ENCODE results near the gene RING1. TPM values are rescaled to one million over a fixed set of nuclear protein-coding genes. Genes with fewer than 3 reads are reported as not detected.

RING1 gene
- total and polyA plus RNA-seq, 2 experiments from 2014 or later = 12.7 to 35.8 TPM

- Histone ChIP-seq H3K79me2 (ENCODE audit: insufficient read depth) (peaks cover 14% of the 10 kb centered on the region), H2AFZ (no peak overlapping the region), H3K4me1 (ENCODE audit: insufficient read depth) (peaks cover 45% of the 10 kb centered on the region), H3F3A (ENCODE audit: insufficient read depth) (peaks cover 36% of the 10 kb centered on the region), H3K36me3 (ENCODE audit: low read depth) (no peaks in the 10 kb centered on the region), H3K9me2 (ENCODE audit: insufficient read depth) (no peaks in the 10 kb centered on the region), H3K27me3 (replicated peaks; ENCODE audit: insufficient read depth) (no peaks in the 10 kb centered on the region), H3K4me3 (no peak overlapping the region), H3K9me3 (ENCODE audit: low read depth) (no peaks in the 10 kb centered on the region), H3K4me2 (ENCODE audit: unreplicated experiment) (no peak overlapping the region), H3K27ac (peak overlapping the region; percentile 98), H4K20me1 (ENCODE audit: insufficient read depth) (no peaks in the 10 kb centered on the region), H3K9ac (no peak overlapping the region)
- 55 to 64% methylated on average over 6 of the region's 6 CpGs for WGBS, 2 experiments (ENCODE audit: low coverage in 1 of 2, low lambda C conversion rate in 2 of 2, missing lambda C conversion rate in 2 of 2)
- in situ Hi-C loops (cut with MboI) = no loop called here
- TF ChIP-seq EZH2 (IDR thresholded peaks at IDR 0.05; ENCODE audit: insufficient read depth, poor library complexity, severe bottlenecking) (no peak), EZH2phosphoT487 (IDR thresholded peaks at IDR 0.05; ENCODE audit: insufficient read depth, low read depth) (no peak)
- DNase-seq = peak; percentile 58
These were observed 43.2 kb downstream of the RING1 start for GRCh38 chr6:33251395-33252012.

DNA sequence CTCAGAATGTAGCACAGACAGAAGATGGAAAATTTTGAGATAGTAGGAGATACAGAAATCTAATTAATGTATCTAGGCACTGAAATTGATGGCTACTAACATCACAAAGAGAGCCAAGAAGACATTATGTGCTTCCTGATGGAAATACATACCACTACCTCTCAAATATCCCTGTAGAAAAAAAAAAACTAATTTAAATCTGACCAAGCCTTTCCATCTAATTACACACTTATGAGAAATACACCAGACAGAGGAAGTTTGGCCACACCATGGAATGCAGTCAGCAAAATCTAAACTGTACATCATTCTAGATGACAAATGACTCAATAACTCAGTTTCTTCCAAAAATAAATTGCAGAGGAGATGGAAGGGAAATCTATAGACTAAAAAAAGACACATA, 44.5 kb downstream of the RING1 start:
- H3K27ac ChIP-seq = peak overlapping the region; percentile 64
- H3K4me3 ChIP-seq = no peak overlapping the region
- H3K4me1 ChIP-seq (ENCODE audit: insufficient read depth) = peaks cover 45% of the 10 kb centered on the region
- H4K20me1 ChIP-seq (ENCODE audit: insufficient read depth) = no peaks in the 10 kb centered on the region
- H3F3A ChIP-seq (ENCODE audit: insufficient read depth) = peaks cover 36% of the 10 kb centered on the region
- in situ Hi-C loops (cut with MboI) = no loop called here
- DNase-seq = peak; percentile 73
- no peak overlapping the region for H2AFZ ChIP-seq
- H3K36me3 ChIP-seq (ENCODE audit: low read depth) = no peaks in the 10 kb centered on the region
- peaks cover 14% of the 10 kb centered on the region for H3K79me2 ChIP-seq (ENCODE audit: insufficient read depth)
- no peaks in the 10 kb centered on the region for H3K9me3 ChIP-seq (ENCODE audit: low read depth)
- H3K9me2 ChIP-seq (ENCODE audit: insufficient read depth) = no peaks in the 10 kb centered on the region
- H3K9ac ChIP-seq = no peak overlapping the region
- H3K27me3 ChIP-seq (replicated peaks; ENCODE audit: insufficient read depth) = no peaks in the 10 kb centered on the region
- TF ChIP-seq EZH2 (IDR thresholded peaks at IDR 0.05; ENCODE audit: insufficient read depth, poor library complexity, severe bottlenecking) (no peak), EZH2phosphoT487 (IDR thresholded peaks at IDR 0.05; ENCODE audit: insufficient read depth, low read depth) (no peak)
- peak overlapping the region; percentile 31 for H3K4me2 ChIP-seq (ENCODE audit: unreplicated experiment)

DNA sequence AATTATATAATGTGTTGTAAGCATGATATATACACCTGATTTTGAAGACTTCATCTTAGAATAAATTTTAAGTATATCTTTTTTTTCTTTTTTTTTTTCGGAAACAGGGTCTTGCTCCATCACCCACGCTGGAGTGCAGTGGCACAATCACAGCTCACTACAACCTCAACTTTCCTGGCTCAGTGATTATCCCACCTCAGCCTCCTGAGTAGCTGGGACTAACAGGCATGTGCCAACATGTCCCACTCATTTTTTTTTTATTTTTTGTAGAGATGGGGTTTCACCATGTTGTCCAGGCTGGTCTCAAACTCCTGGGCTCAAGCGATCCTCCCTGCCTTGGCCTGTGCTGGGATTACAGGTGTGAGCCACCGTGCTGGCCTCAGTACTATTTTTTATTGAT, 46.3 kb downstream of the RING1 start:
- 93 to 100% methylated on average over 4 of the region's 4 CpGs for WGBS, 2 experiments (ENCODE audit: low coverage in 1 of 2, low lambda C conversion rate in 2 of 2, missing lambda C conversion rate in 2 of 2)
- H3K36me3 ChIP-seq (ENCODE audit: low read depth) = peaks cover 7% of the 10 kb centered on the region; the same call in 1 of the 2 replicates
- peaks cover 37% of the 10 kb centered on the region for H3K4me1 ChIP-seq (ENCODE audit: insufficient read depth)
- H3K9me3 ChIP-seq (ENCODE audit: low read depth) = no peaks in the 10 kb centered on the region
- no peak overlapping the region for H3K27ac ChIP-seq
- H4K20me1 ChIP-seq (ENCODE audit: insufficient read depth) = no peaks in the 10 kb centered on the region
- H2AFZ ChIP-seq = no peak overlapping the region
- no peak overlapping the region for H3K9ac ChIP-seq
- in situ Hi-C loops (cut with MboI) = no loop called here
- no peak overlapping the region for H3K4me3 ChIP-seq
- H3K9me2 ChIP-seq (ENCODE audit: insufficient read depth) = no peaks in the 10 kb centered on the region
- H3K79me2 ChIP-seq (ENCODE audit: insufficient read depth) = peaks cover 14% of the 10 kb centered on the region
- TF ChIP-seq EZH2phosphoT487 (IDR thresholded peaks at IDR 0.05; ENCODE audit: insufficient read depth, low read depth) (no peak), EZH2 (IDR thresholded peaks at IDR 0.05; ENCODE audit: insufficient read depth, poor library complexity, severe bottlenecking) (no peak)
- H3K4me2 ChIP-seq (ENCODE audit: unreplicated experiment) = no peak overlapping the region
- H3K27me3 ChIP-seq (replicated peaks; ENCODE audit: insufficient read depth) = no peaks in the 10 kb centered on the region
- peaks cover 41% of the 10 kb centered on the region for H3F3A ChIP-seq (ENCODE audit: insufficient read depth)
- no peak for DNase-seq

DNA sequence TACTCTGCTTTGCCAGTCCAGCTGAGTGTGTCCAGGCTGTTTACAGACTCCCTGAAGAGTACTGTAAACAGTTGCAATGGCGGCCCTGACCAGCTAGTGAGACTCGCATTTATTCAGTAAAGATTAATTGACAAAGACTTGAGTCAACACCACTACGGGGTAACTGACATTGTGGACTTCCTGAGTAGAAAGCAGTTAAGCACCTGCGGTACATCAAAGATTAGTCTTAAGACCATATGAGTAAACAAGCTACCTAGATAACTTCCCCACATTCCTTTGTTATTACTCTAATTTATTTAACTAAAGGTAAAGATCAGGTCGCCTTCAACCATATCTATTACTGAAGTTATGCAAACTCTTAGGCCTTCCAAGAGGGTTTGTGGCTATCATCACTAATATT, 50.7 kb downstream of the RING1 start:
- H3K27me3 ChIP-seq (replicated peaks; ENCODE audit: insufficient read depth) = no peaks in the 10 kb centered on the region
- in situ Hi-C loops (cut with MboI) = no loop called here

More for the DNA sequence above, 50.7 kb downstream of the RING1 start:
- H3K9ac ChIP-seq = no peak overlapping the region
- H3K36me3 ChIP-seq (ENCODE audit: low read depth) = peaks cover 16% of the 10 kb centered on the region; the same call in 1 of the 2 replicates
- H3K9me3 ChIP-seq (ENCODE audit: low read depth) = no peaks in the 10 kb centered on the region
- DNase-seq = no peak
- no peaks in the 10 kb centered on the region for H4K20me1 ChIP-seq (ENCODE audit: insufficient read depth)
- peaks cover 17% of the 10 kb centered on the region for H3K4me1 ChIP-seq (ENCODE audit: insufficient read depth)
- H3K4me3 ChIP-seq = no peak overlapping the region
- H3K79me2 ChIP-seq (ENCODE audit: insufficient read depth) = no peaks in the 10 kb centered on the region
- peaks cover 28% of the 10 kb centered on the region; the same call in 1 of the 2 replicates for H3F3A ChIP-seq (ENCODE audit: insufficient read depth)
- no peak overlapping the region for H3K27ac ChIP-seq
- H2AFZ ChIP-seq = no peak overlapping the region
- 95 to 97% methylated on average over 5 of the region's 5 CpGs for WGBS, 2 experiments (ENCODE audit: low coverage in 1 of 2, low lambda C conversion rate in 2 of 2, missing lambda C conversion rate in 2 of 2)
- no peaks in the 10 kb centered on the region for H3K9me2 ChIP-seq (ENCODE audit: insufficient read depth)
- no peak overlapping the region for H3K4me2 ChIP-seq (ENCODE audit: unreplicated experiment)
- TF ChIP-seq EZH2 (IDR thresholded peaks at IDR 0.05; ENCODE audit: insufficient read depth, poor library complexity, severe bottlenecking) = no peak
- TF ChIP-seq EZH2phosphoT487 (IDR thresholded peaks at IDR 0.05; ENCODE audit: insufficient read depth, low read depth) = no peak

MicroRNAs encoded within 50 kb of the gene (microRNA counts, 767-probe panel; counts per million panel counts)
- microRNA hsa-miR-219-1-3p = 447 counts per million, percentile 86 among the panel's probes with 10 or more counts
- microRNA hsa-miR-219-5p = 447 counts per million, percentile 86 among the panel's probes with 10 or more counts

Small RNA genes lying within 50 kb of the gene (microRNA-seq; reads per million reads assigned to microRNA genes)
- 3.1 reads per million for gene MIR219A1 (ENCODE audit: borderline number of aligned reads)

Small RNA genes lying within 50 kb of the gene (small RNA-seq; reads per million reads assigned to genes)
- gene MIR219A1 (ENCODE audit: low read depth, low replicate concordance) (not detected), gene RNY4P10 (ENCODE audit: low read depth, low replicate concordance) (0.43 reads per million)

Other genes starting within 250 kb of the RING1 start
- gene BRD2, start 239.9 kb upstream of the RING1 start, total RNA-seq (2014; rRNA removed; shearing (Covaris generic)) = 85.4 and 95.7 TPM in 2 replicates
- 99.9 and 105 TPM in 2 replicates for gene BRD2, start 239.9 kb upstream of the RING1 start, polyA plus RNA-seq (2016; fragmentation: Nextera tagmentation; extraction: Ambion mirVana)
- gene HLA-DOA, start 198.9 kb upstream of the RING1 start, total RNA-seq (2014; rRNA removed; shearing (Covaris generic)) = not detected in 2 replicates
- gene HLA-DOA, start 198.9 kb upstream of the RING1 start, polyA plus RNA-seq (2016; fragmentation: Nextera tagmentation; extraction: Ambion mirVana) = 0.18 TPM in 1 of 2 replicates, not detected in the other
- gene HLA-DPA1, start 134.9 kb upstream of the RING1 start, total RNA-seq (2014; rRNA removed; shearing (Covaris generic)) = 0.89 and 2.5 TPM in 2 replicates
- gene HLA-DPA1, start 134.9 kb upstream of the RING1 start, polyA plus RNA-seq (2016; fragmentation: Nextera tagmentation; extraction: Ambion mirVana) = 4.2 and 4.9 TPM in 2 replicates
- gene HLA-DPB1, start 132.5 kb upstream of the RING1 start, total RNA-seq (2014; rRNA removed; shearing (Covaris generic)) = 12.5 and 14.9 TPM in 2 replicates
- 17.8 and 18.9 TPM in 2 replicates for gene HLA-DPB1, start 132.5 kb upstream of the RING1 start, polyA plus RNA-seq (2016; fragmentation: Nextera tagmentation; extraction: Ambion mirVana)
- 0.25 and 0.32 TPM in 2 replicates for gene COL11A2, start 16.0 kb upstream of the RING1 start, total RNA-seq (2014; rRNA removed; shearing (Covaris generic))
- 0.05 and 0.31 TPM in 2 replicates for gene COL11A2, start 16.0 kb upstream of the RING1 start, polyA plus RNA-seq (2016; fragmentation: Nextera tagmentation; extraction: Ambion mirVana)
- gene RXRB, start 7.8 kb upstream of the RING1 start, total RNA-seq (2014; rRNA removed; shearing (Covaris generic)) = 27.7 and 28.8 TPM in 2 replicates
- gene RXRB, start 7.8 kb upstream of the RING1 start, polyA plus RNA-seq (2016; fragmentation: Nextera tagmentation; extraction: Ambion mirVana) = 28.1 and 28.9 TPM in 2 replicates
- 126 and 147 TPM in 2 replicates for gene SLC39A7, start 7.6 kb upstream of the RING1 start, total RNA-seq (2014; rRNA removed; shearing (Covaris generic))
- gene SLC39A7, start 7.6 kb upstream of the RING1 start, polyA plus RNA-seq (2016; fragmentation: Nextera tagmentation; extraction: Ambion mirVana) = 24.7 and 26.9 TPM in 2 replicates
- gene HSD17B8, start 3.8 kb upstream of the RING1 start, total RNA-seq (2014; rRNA removed; shearing (Covaris generic)) = 1.8 and 3.7 TPM in 2 replicates
- 5.3 and 5.6 TPM in 2 replicates for gene HSD17B8, start 3.8 kb upstream of the RING1 start, polyA plus RNA-seq (2016; fragmentation: Nextera tagmentation; extraction: Ambion mirVana)
- 32.3 and 38.8 TPM in 2 replicates for gene VPS52, start 63.4 kb downstream of the RING1 start, total RNA-seq (2014; rRNA removed; shearing (Covaris generic))
- 33.9 and 35.3 TPM in 2 replicates for gene VPS52, start 63.4 kb downstream of the RING1 start, polyA plus RNA-seq (2016; fragmentation: Nextera tagmentation; extraction: Ambion mirVana)
- gene RPS18, start 63.6 kb downstream of the RING1 start, total RNA-seq (2014; rRNA removed; shearing (Covaris generic)) = 2,521 and 3,021 TPM in 2 replicates
- 1,848 and 1,924 TPM in 2 replicates for gene RPS18, start 63.6 kb downstream of the RING1 start, polyA plus RNA-seq (2016; fragmentation: Nextera tagmentation; extraction: Ambion mirVana)
- 2.6 and 2.7 TPM in 2 replicates for gene B3GALT4, start 68.6 kb downstream of the RING1 start, total RNA-seq (2014; rRNA removed; shearing (Covaris generic))
- 2.4 and 2.7 TPM in 2 replicates for gene B3GALT4, start 68.6 kb downstream of the RING1 start, polyA plus RNA-seq (2016; fragmentation: Nextera tagmentation; extraction: Ambion mirVana)
- 64.4 and 81.9 TPM in 2 replicates for gene WDR46, start 80.7 kb downstream of the RING1 start, total RNA-seq (2014; rRNA removed; shearing (Covaris generic))
- gene WDR46, start 80.7 kb downstream of the RING1 start, polyA plus RNA-seq (2016; fragmentation: Nextera tagmentation; extraction: Ambion mirVana) = 79.4 and 90.9 TPM in 2 replicates
- 31.9 and 38.7 TPM in 2 replicates for gene PFDN6, start 81.1 kb downstream of the RING1 start, total RNA-seq (2014; rRNA removed; shearing (Covaris generic))
- gene PFDN6, start 81.1 kb downstream of the RING1 start, polyA plus RNA-seq (2016; fragmentation: Nextera tagmentation; extraction: Ambion mirVana) = 7.9 and 9.1 TPM in 2 replicates
- 18.5 and 21.1 TPM in 2 replicates for gene RGL2, start 90.4 kb downstream of the RING1 start, total RNA-seq (2014; rRNA removed; shearing (Covaris generic))
- 22.4 and 23.3 TPM in 2 replicates for gene RGL2, start 90.4 kb downstream of the RING1 start, polyA plus RNA-seq (2016; fragmentation: Nextera tagmentation; extraction: Ambion mirVana)
- 62.3 and 68.7 TPM in 2 replicates for gene TAPBP, start 105.6 kb downstream of the RING1 start, total RNA-seq (2014; rRNA removed; shearing (Covaris generic))
- 75.8 and 78.4 TPM in 2 replicates for gene TAPBP, start 105.6 kb downstream of the RING1 start, polyA plus RNA-seq (2016; fragmentation: Nextera tagmentation; extraction: Ambion mirVana)
- 15.3 and 18.3 TPM in 2 replicates for gene ZBTB22, start 109.2 kb downstream of the RING1 start, total RNA-seq (2014; rRNA removed; shearing (Covaris generic))
- 9.8 and 11.2 TPM in 2 replicates for gene ZBTB22, start 109.2 kb downstream of the RING1 start, polyA plus RNA-seq (2016; fragmentation: Nextera tagmentation; extraction: Ambion mirVana)
- 24.8 and 27.8 TPM in 2 replicates for gene DAXX, start 114.5 kb downstream of the RING1 start, total RNA-seq (2014; rRNA removed; shearing (Covaris generic))
- 42.2 and 49.3 TPM in 2 replicates for gene DAXX, start 114.5 kb downstream of the RING1 start, polyA plus RNA-seq (2016; fragmentation: Nextera tagmentation; extraction: Ambion mirVana)
- gene KIFC1, start 183.3 kb downstream of the RING1 start, total RNA-seq (2014; rRNA removed; shearing (Covaris generic)) = 14.4 and 14.5 TPM in 2 replicates
- gene KIFC1, start 183.3 kb downstream of the RING1 start, polyA plus RNA-seq (2016; fragmentation: Nextera tagmentation; extraction: Ambion mirVana) = 3.9 and 4.0 TPM in 2 replicates
- gene PHF1, start 202.5 kb downstream of the RING1 start, total RNA-seq (2014; rRNA removed; shearing (Covaris generic)) = 39.8 and 44.9 TPM in 2 replicates
- 24.5 TPM in 2 replicates for gene PHF1, start 202.5 kb downstream of the RING1 start, polyA plus RNA-seq (2016; fragmentation: Nextera tagmentation; extraction: Ambion mirVana)
- gene CUTA, start 209.6 kb downstream of the RING1 start, total RNA-seq (2014; rRNA removed; shearing (Covaris generic)) = 197 and 204 TPM in 2 replicates
- gene CUTA, start 209.6 kb downstream of the RING1 start, polyA plus RNA-seq (2016; fragmentation: Nextera tagmentation; extraction: Ambion mirVana) = 397 and 404 TPM in 2 replicates
- 2.8 and 3.7 TPM in 2 replicates for gene SYNGAP1, start 211.6 kb downstream of the RING1 start, total RNA-seq (2014; rRNA removed; shearing (Covaris generic))
- 0.42 and 0.65 TPM in 2 replicates for gene SYNGAP1, start 211.6 kb downstream of the RING1 start, polyA plus RNA-seq (2016; fragmentation: Nextera tagmentation; extraction: Ambion mirVana)
- gene ZBTB9, start 246.1 kb downstream of the RING1 start, total RNA-seq (2014; rRNA removed; shearing (Covaris generic)) = 2.0 and 3.5 TPM in 2 replicates
- gene ZBTB9, start 246.1 kb downstream of the RING1 start, polyA plus RNA-seq (2016; fragmentation: Nextera tagmentation; extraction: Ambion mirVana) = 7.0 and 7.3 TPM in 2 replicates